SK-N-MC (cell line): ENCODE results near the gene MXD4.

Source experiments
- EZH2 ChIP-seq: fragments of 200-600 bp; sonication (generic); IDR thresholded peaks from one replicate; pipeline ENCODE4 v1.6.1; 2017; ENCODE audit warnings: antibody characterized with exemption
- POLR2AphosphoS5 ChIP-seq: IDR thresholded peaks from 2 replicates; pipeline ENCODE4 v1.6.1; 2012; ENCODE audit warnings: mild to moderate bottlenecking, low read depth, low read length, borderline replicate concordance

- TF ChIP-seq EZH2 (no peak), POLR2AphosphoS5 (no peak)
Observed at GRCh38 chr4:2301225-2301642, 39.3 kb upstream of the MXD4 start.
